HepG2 (cell line): ENCODE results near the gene FAM13B. TPM values are rescaled to one million over a fixed set of nuclear protein-coding genes. Genes with fewer than 3 reads are reported as not detected.

ENCODE experiments used
- ATAC-seq: fragments of 200-7000 bp; cut with Tn5 transposase; 3 replicates; pipeline ENCODE4 v1.9.1; 2020; ENCODE audit warnings: mild to moderate bottlenecking, moderate library complexity
- BruUV-seq: library from RNA; stranded (reverse); fragments of 400-500 nt; replicated peaks from 2 replicates; lab custom pipeline; 2021; lab: Mats Ljungman, UMichigan
- CTCF ChIA-PET: fragments of 300-600 bp; formaldehyde crosslinking; extraction: SDS; loops from one replicate; lab custom pipeline; 2021; ENCODE audit warnings: low total read pairs, inconsistent platforms, low intra/inter-chr PET ratio; lab: Yijun Ruan, JAX
- POLR2A ChIA-PET: fragments of 350-600 bp; sonication (Branson Sonifier 250); formaldehyde crosslinking; loops from one replicate; lab custom pipeline; 2020; ENCODE audit warnings: antibody characterized with exemption, inconsistent platforms; lab: Yijun Ruan, JAX
- DNase-seq: peaks from one replicate; pipeline ENCODE4 v3.0.0-alpha.2; 2015; ENCODE audit warnings: low spot score
- FAIRE-seq: peaks from 3 replicates; lab custom pipeline; 2011; peaks lifted over from hg19 to GRCh38; lab: Jason Lieb, UNC
- H2AFZ ChIP-seq: one replicate; pipeline ENCODE4 v1.6.1; 2011; ENCODE audit warnings: low read length, inconsistent platforms
- H3K27ac ChIP-seq: fragments of 300-600 bp; 3 replicates; pipeline ENCODE4 v1.8.0; 2011; ENCODE audit warnings: mixed run types, mild to moderate bottlenecking, mixed read lengths, low read length, inconsistent platforms; ENCODE audit not compliant: insufficient read depth; ENCODE audit errors: extremely low read length
- H3K27me3 ChIP-seq, 2 experiments: fragments of 200-600 bp in 1 of 2; 2 replicates in 1 of 2; 3 replicates in 1 of 2; pipeline versions ENCODE4 v1.6.0 to v1.8.0; 2011; ENCODE audit warnings: low read length in 2 of 2, mild to moderate bottlenecking in 2 of 2, moderate library complexity in 2 of 2, inconsistent platforms in 1 of 2; ENCODE audit not compliant: insufficient read depth in 2 of 2, control insufficient read depth in 1 of 2
- H3K36me3 ChIP-seq, 2 experiments: fragments of 200-600 bp in 1 of 2; replicated peaks in 1 of 2; 2 replicates in 1 of 2; 3 replicates in 1 of 2; pipeline versions ENCODE4 v1.5.1 to v1.8.0; 2011; ENCODE audit warnings: low read length in 2 of 2, inconsistent platforms in 1 of 2; ENCODE audit not compliant: insufficient read depth in 2 of 2, control insufficient read depth in 1 of 2
- H3K4me1 ChIP-seq: 2 replicates; pipeline ENCODE4 v1.5.1; 2012; ENCODE audit warnings: low read length, inconsistent platforms; ENCODE audit not compliant: insufficient read depth
- H3K4me2 ChIP-seq: 2 replicates; pipeline ENCODE4 v1.6.0; 2011; ENCODE audit warnings: low read depth, low read length, inconsistent platforms
- H3K4me3 ChIP-seq, 3 experiments: fragments of 200-600 bp in 1 of 3; sonication (generic), shearing (Covaris generic) in 1 of 3; replicated peaks in 1 of 3; 2 replicates each; pipeline ENCODE4 v1.5.1; 2011 to 2016; ENCODE audit warnings: low read length in 3 of 3, inconsistent platforms in 2 of 3, low read depth in 2 of 3, mild to moderate bottlenecking in 2 of 3, control low read depth in 1 of 3, mixed read lengths in 1 of 3; ENCODE audit not compliant: insufficient read depth in 1 of 3
- H3K79me2 ChIP-seq: one replicate; pipeline ENCODE4 v1.6.1; 2011; ENCODE audit warnings: low read length, inconsistent platforms; ENCODE audit not compliant: insufficient read depth
- H3K9ac ChIP-seq: 2 replicates; pipeline ENCODE4 v1.6.0; 2011; ENCODE audit warnings: mild to moderate bottlenecking, low read depth, low read length, inconsistent platforms; ENCODE audit not compliant: insufficient read depth
- H3K9me3 ChIP-seq: 2 replicates; pipeline ENCODE4 v1.5.1; 2012; ENCODE audit warnings: mild to moderate bottlenecking, low read length
- H4K20me1 ChIP-seq: 2 replicates; pipeline ENCODE4 v1.6.0; 2011; ENCODE audit warnings: inconsistent platforms, mild to moderate bottlenecking, low read length, moderate library complexity; ENCODE audit not compliant: insufficient read depth
- ARID5B ChIP-seq: IDR thresholded peaks from 2 replicates; pipeline ENCODE4 v1.4.0; 2020; ENCODE audit warnings: mild to moderate bottlenecking, missing genetic modification reagents
- CREB1 ChIP-seq, 2 experiments: fragments of 450-650 bp in 1 of 2; IDR thresholded peaks; 2 replicates each; pipeline ENCODE4 v1.6.1; 2016 to 2017; ENCODE audit warnings: control low read depth in 1 of 2, mild to moderate bottlenecking in 1 of 2, missing compliant biosample characterization in 1 of 2, missing genetic modification characterization in 1 of 2
- ELF3 ChIP-seq: IDR thresholded peaks from 2 replicates; pipeline ENCODE4 v1.6.1; 2016; ENCODE audit warnings: missing genetic modification reagents, missing compliant biosample characterization
- FOXK1 ChIP-seq: sonication (generic); formaldehyde crosslinking; IDR thresholded peaks from 2 replicates; pipeline ENCODE4 v1.4.0; 2020; ENCODE audit warnings: low read depth, missing genetic modification reagents, borderline replicate concordance
- HIVEP1 ChIP-seq: sonication (generic); formaldehyde crosslinking; IDR thresholded peaks from 2 replicates; pipeline ENCODE4 v1.4.0; 2020; ENCODE audit warnings: mild to moderate bottlenecking, missing genetic modification reagents
- HMGXB4 ChIP-seq, 2 experiments: sonication (generic) in 1 of 2; formaldehyde crosslinking in 1 of 2; IDR thresholded peaks; 2 replicates each; pipeline versions ENCODE4 v1.4.0 to v1.6.1; 2018 to 2020; ENCODE audit warnings: missing genetic modification reagents in 2 of 2, borderline replicate concordance in 1 of 2, low read depth in 1 of 2, mild to moderate bottlenecking in 1 of 2, missing biosample characterization in 1 of 2
- KAT8 ChIP-seq: IDR thresholded peaks from 2 replicates; pipeline ENCODE4 v1.6.1; 2016; ENCODE audit warnings: missing genetic modification reagents, missing compliant biosample characterization
- KDM2A ChIP-seq: sonication (generic); formaldehyde crosslinking; IDR thresholded peaks from 2 replicates; pipeline ENCODE4 v1.4.0; 2020; ENCODE audit warnings: low read depth, missing genetic modification reagents, borderline replicate concordance
- RAD21 ChIP-seq: fragments of 450-650 bp; formaldehyde crosslinking; IDR thresholded peaks from 2 replicates; pipeline ENCODE4 v1.5.0; 2020; ENCODE audit warnings: mild to moderate bottlenecking
- RELA ChIP-seq: sonication (generic); formaldehyde crosslinking; IDR thresholded peaks from 2 replicates; pipeline ENCODE4 v1.4.0; 2020; ENCODE audit warnings: missing genetic modification reagents
- RXRB ChIP-seq: IDR thresholded peaks from 2 replicates; pipeline ENCODE4 v1.6.1; 2016; ENCODE audit warnings: borderline replicate concordance, missing genetic modification reagents, missing compliant biosample characterization
- SALL1 ChIP-seq: sonication (generic); formaldehyde crosslinking; IDR thresholded peaks from 2 replicates; pipeline ENCODE4 v1.8.0; 2022; ENCODE audit warnings: mild to moderate bottlenecking, missing genetic modification reagents
- SMC3 ChIP-seq: IDR thresholded peaks from 2 replicates; pipeline ENCODE4 v1.6.1; 2011; ENCODE audit warnings: low read length, improper control_type of control experiment
- STAG1 ChIP-seq: sonication (generic); formaldehyde crosslinking; IDR thresholded peaks from 2 replicates; pipeline ENCODE4 v1.4.0; 2020; ENCODE audit warnings: missing genetic modification reagents
- ZNF33B ChIP-seq: sonication (generic); formaldehyde crosslinking; IDR thresholded peaks from 2 replicates; pipeline ENCODE4 v1.5.1; 2020; ENCODE audit warnings: mild to moderate bottlenecking, missing genetic modification reagents
- ZNF367 ChIP-seq: sonication (generic); formaldehyde crosslinking; IDR thresholded peaks from 2 replicates; pipeline ENCODE4 v1.4.0; 2020; ENCODE audit warnings: missing genetic modification reagents, borderline replicate concordance
- ZNF501 ChIP-seq: sonication (generic); formaldehyde crosslinking; IDR thresholded peaks from 2 replicates; pipeline ENCODE4 v1.5.1; 2020; ENCODE audit warnings: mild to moderate bottlenecking, moderate library complexity, missing genetic modification reagents
- WGBS: methylation state at CpG from one replicate; pipeline ENCODE4 v1.1.6; 2017; ENCODE audit warnings: low lambda C conversion rate; 5-methylcytosine and 5-hydroxymethylcytosine counted together
- in situ Hi-C: cut with HindIII; loops from 2 replicates; pipeline ENCODE4 v1.10.0; 2017; ENCODE audit warnings: low pct_unique_long_range_greater_than_20kb; ENCODE audit not compliant: extremely low pct_ligation_motif_present
- intact Hi-C: fragments of 100-400 bp; cut with micrococcal nuclease; formaldehyde crosslinking; loops from one replicate; pipeline ENCODE4 v1.10.0; 2022; ENCODE audit not compliant: unreplicated experiment
- polyA plus RNA-seq, 8 experiments: library from polyadenylated mRNA; depleted of rRNA in 3 of 8; stranded (reverse) in 7 of 8; unstranded in 1 of 8; fragments of >200 nt; fragmentation: Illumina TruSeq in 4 of 8; extraction: Trizol in 4 of 8; gene quantifications; 2 replicates each; pipeline versions ENCODE4 v1.2.1 to v1.2.3, GENCODE V29; 2011 to 2016; ENCODE audit warnings: low read depth in 4 of 8, missing spikeins in 1 of 8, mixed read lengths in 1 of 8; ENCODE audit not compliant: insufficient read depth in 1 of 8
- total RNA-seq, 5 experiments: library from RNA; depleted of rRNA; stranded (reverse); fragments of >200 nt; fragmentation: Illumina TruSeq; extraction: Trizol; gene quantifications; 2 replicates each; pipeline ENCODE4 v1.2.3, GENCODE V29; 2016; ENCODE audit warnings: low read depth in 1 of 5

Gene FAM13B
- total and polyA plus RNA-seq, 2 of the 13 experiments (the other 11 are each of a cell fraction or from before 2014, with no cell fraction given): 6.9 to 11.5 TPM

- POLR2A ChIA-PET: no interaction called here
- in situ Hi-C loops: loop anchor here (5.0 to 10.0 kb wide), 2 partner anchors 37 to 434 kb away; partner anchors contain the start of gene FAM13B
- CTCF ChIA-PET: interaction anchor here (1.1 to 2.9 kb wide), 4 partner anchors 8 to 440 kb away, joined by 3 to 68 read pairs (median 4); no protein-coding TSS in a partner anchor
- TF ChIP-seq KDM2A (CRISPR knock-in tag) (0 out of 2 replicates have a peak, but pooled peaks have one; percentile 28), ARID5B (CRISPR knock-in tag) (peak; percentile 19; the same call in 1 of the 2 replicates), HIVEP1 (CRISPR knock-in tag) (no peak), SMC3 (peak; percentile 89), ZNF367 (CRISPR knock-in tag) (no peak), STAG1 (peak; percentile 63), ELF3 (CRISPR knock-in tag) (peak; percentile 39; the same call in 1 of the 2 replicates), FOXK1 (CRISPR knock-in tag) (peak; percentile 45; the same call in 1 of the 2 replicates), SALL1 (CRISPR knock-in tag) (peak; percentile 16; the same call in 1 of the 2 replicates), RAD21 (CRISPR knock-in tag) (peak; percentile 65), HMGXB4 (CRISPR knock-in tag; IDR thresholded peaks at IDR 0.05; ENCODE audit: borderline replicate concordance in 1 of 2, low read depth in 1 of 2) (0 out of 4 replicates have a peak, but pooled peaks of 1 of the 2 experiments have one; percentile 39), ZNF501 (CRISPR knock-in tag) (0 out of 2 replicates have a peak, but pooled peaks have one; percentile 17), CREB1 (IDR thresholded peaks at IDR 0.05) (peak; percentile 79), CREB1 (CRISPR knock-in tag; IDR thresholded peaks at IDR 0.05) (no peak), RXRB (CRISPR knock-in tag) (peak; percentile 28; the same call in 1 of the 2 replicates), RELA (CRISPR knock-in tag) (peak; percentile 46; the same call in 1 of the 2 replicates), KAT8 (CRISPR knock-in tag) (peak; percentile 34; the same call in 1 of the 2 replicates), ZNF33B (no peak)
Measured at GRCh38 chr5:138068742-138069600, 36.1 kb upstream of the FAM13B start.

More at GRCh38 chr5:138068742-138069600, 36.1 kb upstream of the FAM13B start:
- 13% methylated on average over 5 of the region's 6 CpGs for WGBS
- BruUV-seq: no TSS peak
- H3K4me2 ChIP-seq: no peak overlapping the region
- peak; percentile 59 for DNase-seq
- H4K20me1 ChIP-seq: no peaks in the 10 kb centered on the region
- no peak overlapping the region for H3K9ac ChIP-seq
- H3K27ac ChIP-seq: no peak overlapping the region
- peak; percentile 92 for ATAC-seq
- intact Hi-C loops: loop anchor here (1.0 kb wide), 1 partner anchor 33 kb away; no protein-coding TSS in a partner anchor
- no peak overlapping the region for H3K4me3 ChIP-seq
- H3K79me2 ChIP-seq: no peaks in the 10 kb centered on the region
- no peak overlapping the region for H2AFZ ChIP-seq
- no peaks in the 10 kb centered on the region for H3K4me1 ChIP-seq
- H3K27me3 ChIP-seq: no peaks in the 10 kb centered on the region
- peak; percentile 62 for FAIRE-seq
- no peaks in the 10 kb centered on the region for H3K36me3 ChIP-seq
- no peaks in the 10 kb centered on the region for H3K9me3 ChIP-seq
